HG02840 (cell line): Measurements from ENCODE around the gene WFDC9.
"Not testable (repeated sequence)": the region's sequence is repeated elsewhere in the genome, so short reads cannot be mapped to it uniquely, and the experiment has no call there.

ENCODE experiments used
- ATAC-seq: cut with Tn5 transposase; IDR thresholded peaks from one replicate; pipeline ENCODE4 v1.9.1; 2021; ENCODE audit warnings: mild to moderate bottlenecking, moderate library complexity, moderate number of reproducible peaks; ENCODE audit not compliant: unreplicated experiment, low FRiP score

The WFDC9 gene

DNA sequence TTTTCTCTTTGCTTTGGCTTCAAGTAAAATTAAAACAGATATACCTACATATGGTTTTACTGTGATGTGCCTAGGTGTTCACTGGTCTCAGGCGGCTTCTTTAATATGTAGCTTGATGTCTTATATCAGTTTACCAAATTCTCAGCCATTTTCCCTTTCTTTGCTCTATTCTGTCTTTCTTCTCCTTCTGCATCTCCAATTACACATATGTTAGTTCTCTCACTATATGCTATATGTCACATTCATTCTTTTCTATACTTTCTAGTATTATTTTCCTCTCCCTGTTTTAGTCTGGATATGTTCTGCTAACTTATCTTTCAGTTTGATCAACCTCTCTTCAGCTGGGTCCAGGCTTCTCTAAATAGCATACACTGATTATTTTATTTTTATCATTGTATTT is 37.6 kb downstream of the WFDC9 start:
- no peak for ATAC-seq

DNA sequence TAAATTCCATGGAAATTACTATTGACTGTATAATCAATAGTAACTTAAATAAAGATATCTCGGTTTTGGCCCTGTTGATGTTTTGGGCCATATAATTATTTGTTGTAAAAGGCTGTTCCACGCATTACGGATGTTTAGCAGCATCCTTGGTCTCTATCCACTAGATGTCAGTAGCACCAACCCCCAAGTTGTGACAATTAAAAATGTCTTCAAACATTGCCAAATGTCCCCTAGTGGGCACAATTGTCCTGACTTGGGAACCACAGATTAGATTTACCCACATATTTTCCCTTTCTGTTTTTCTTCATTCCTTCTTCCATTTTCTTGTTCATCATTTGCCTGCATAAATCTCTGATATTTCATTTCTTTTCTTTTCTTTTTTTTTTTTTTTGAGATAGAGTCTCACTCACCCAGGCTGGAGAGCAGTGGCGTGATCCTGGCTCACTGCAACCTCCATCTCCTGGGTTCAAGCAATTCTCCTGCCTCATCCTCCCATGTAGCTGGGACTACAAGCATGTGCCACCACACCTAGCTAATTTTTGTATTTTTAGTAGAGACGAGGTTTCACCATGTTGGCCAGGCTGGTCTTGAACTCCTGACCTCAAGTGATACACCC is 38.4 kb downstream of the WFDC9 start:
- no peak for ATAC-seq

DNA sequence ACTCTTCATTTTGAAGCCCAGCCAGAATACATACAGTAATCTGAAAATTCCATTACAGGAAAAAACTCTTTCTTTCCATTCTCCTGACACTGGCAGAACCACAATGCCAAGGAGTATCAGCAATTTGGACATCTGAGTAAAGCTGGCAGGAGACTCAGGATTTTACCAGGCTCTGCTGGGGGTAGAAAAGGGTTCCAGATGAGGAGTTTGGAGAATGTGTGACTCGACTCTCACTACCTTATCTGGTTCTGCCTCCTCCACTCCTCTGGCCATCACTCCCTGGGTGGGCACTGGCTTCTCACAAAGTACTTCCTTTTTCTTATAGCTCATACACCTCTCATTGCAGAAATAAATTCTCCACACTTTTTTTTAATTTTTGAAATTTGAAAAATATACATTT is 41.4 kb downstream of the WFDC9 start:
- ATAC-seq: no peak

DNA sequence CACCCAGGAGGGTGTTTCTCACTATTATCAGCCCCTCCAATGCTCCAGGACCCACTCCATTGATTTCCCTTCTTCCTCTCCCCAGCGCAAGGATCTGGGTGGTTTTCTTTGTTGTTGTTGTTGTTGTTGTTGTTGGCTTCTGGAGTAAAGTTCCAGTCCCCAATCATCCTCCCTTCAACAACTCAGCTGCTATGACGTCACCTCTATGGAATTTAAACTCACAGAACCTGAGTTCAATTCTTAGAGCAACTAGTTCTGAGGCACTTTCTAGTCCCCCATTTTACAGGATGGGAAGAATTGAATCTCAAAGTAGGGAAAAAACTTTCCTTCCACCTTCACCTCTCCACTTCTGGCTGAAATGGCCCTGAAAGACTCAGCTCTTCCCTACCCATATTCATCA is 42.3 kb downstream of the WFDC9 start:
- ATAC-seq: no peak

DNA sequence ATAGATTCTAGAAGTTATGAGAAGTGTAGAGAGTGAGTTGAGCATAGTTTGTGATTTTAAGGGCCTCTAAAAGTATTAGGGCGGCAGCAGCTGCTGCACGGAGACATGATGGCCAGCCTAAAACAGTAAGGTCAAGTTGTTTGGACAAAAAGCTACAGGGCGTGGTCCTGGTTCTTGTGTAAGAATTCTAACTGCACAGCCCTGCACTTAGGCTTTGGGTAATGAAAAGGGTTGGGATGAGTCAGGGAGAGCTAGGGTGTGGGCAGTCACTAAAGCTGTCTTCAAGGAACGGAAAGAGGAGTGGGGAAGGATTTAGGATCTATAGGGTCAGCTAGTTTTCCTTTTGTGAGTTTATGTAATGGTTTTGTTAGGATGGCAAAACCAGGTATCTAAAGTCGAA is 45.1 kb downstream of the WFDC9 start:
- ATAC-seq: not testable (repeated sequence)

DNA sequence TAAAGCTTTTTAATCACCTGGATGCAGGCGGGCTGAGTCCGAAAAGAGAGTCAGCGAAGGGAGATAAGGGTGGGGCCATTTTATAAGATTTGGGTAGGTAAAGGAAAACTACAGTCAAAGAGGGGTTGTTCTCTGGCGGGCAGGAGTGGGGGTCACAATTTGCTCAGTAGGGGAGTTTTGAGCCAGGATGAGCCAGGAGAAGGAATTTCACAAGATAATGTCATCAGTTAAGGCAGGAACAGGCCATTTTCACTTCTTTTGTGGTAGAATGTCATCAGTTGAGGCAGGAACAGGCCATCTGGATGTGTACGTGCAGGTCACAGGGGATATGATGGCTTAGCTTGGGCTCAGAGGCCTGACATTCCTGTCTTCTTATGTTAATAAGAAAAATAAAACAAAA is 46.8 kb downstream of the WFDC9 start:
- ATAC-seq: not testable (repeated sequence)

DNA sequence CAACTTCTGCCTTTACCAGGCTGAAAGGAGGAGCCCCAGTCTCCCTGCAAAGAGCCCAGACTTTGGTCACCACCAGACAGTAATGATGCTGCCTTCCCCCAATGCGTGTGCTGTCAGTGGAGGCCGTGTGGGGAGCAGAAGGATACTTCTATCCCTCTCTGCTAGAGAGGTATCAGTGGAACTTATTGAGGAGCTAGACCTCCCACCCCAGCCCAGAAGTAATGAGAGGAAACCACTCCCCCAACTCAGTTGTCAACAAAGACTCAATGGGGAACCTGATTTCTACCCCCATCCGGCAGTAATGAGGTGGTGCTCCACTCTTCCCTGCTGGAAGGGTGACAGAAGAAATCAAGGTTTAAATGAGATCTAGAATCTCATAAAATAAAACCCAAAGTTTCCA is 47.6 kb downstream of the WFDC9 start:
- no peak for ATAC-seq

DNA sequence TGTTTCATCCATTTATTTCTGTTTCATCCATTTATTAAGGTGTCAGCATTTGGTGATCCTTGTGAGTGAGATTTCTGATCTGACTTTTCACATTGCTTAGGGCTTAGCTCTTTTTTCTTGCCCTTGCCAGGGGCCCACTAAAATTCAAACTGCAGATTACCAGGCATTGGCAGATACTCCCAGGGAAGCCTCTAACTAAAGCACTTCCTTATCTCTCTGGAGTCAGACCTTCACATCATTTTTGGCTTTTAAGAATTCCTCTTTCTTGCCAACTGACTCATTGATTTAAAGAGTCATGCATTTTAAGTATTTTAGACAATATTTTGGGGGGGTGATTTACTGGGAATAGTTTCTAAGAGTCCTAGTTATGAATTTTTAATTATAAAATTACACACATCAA is 49.4 kb downstream of the WFDC9 start:
- no peak for ATAC-seq

DNA sequence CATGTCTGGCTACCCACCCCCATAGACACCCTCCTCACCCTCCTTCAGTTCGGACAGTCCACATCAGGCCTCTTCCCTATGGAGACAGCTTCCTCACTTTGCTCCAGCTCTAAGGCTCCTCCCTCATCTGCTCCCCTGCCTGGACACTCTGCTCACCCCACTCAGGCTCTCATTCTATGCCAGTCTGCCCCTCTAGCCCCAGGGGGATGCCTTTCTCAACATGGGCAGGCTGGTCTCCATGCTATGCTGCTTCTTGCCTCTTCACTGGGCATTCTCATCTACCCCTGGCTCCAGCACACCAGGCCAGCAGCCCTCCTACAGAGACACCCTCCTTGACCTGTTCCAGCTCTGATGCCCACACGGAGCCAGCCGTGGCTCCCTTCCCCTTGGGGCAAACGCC is 51.9 kb downstream of the WFDC9 start, which contains the start of gene WFDC8:
Gene WFDC8 (minus strand): TSS at position 101 of the 400 bp plus-strand sequence. CDS start 37 bp downstream, at position 64.
- no peak for ATAC-seq

DNA sequence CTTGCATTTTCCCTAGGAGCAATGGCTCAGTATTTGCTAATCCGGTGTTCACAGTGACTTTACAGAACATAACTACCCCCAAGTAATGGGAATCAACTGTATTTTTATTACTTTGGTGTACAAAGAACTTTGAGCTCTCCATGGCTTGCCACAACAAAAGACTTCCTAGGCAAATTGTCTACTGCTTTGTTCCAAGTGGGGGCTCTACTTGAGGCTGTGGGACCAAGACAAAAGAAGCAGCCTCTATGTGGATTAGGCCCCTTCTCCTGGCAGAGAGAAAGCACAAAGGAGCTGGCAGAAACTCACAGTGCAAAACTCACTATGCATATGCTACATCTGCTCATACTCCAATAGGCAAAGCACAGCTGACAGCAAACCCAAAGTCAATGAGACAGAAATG is 52.9 kb downstream of the WFDC9 start:
- ATAC-seq: no peak

DNA sequence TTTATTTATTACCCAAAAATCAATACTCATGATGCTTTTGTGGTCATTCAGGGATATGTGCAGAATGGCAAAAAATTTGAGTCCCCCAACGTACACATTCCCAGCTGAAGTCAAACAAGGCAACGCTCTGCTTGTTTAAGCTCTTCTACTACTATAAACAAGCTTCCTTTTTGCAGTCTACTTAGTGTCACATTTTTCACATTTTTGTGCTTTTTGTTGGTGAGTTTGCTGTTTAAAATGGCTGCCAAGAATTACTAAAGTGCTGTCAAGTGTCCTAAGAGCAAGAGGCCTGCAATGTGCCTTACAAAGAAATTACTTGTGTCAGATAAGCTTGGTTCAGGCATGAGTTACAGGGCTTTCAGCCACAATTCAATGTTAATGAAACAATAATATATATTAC is 54.1 kb downstream of the WFDC9 start:
- ATAC-seq: no peak

DNA sequence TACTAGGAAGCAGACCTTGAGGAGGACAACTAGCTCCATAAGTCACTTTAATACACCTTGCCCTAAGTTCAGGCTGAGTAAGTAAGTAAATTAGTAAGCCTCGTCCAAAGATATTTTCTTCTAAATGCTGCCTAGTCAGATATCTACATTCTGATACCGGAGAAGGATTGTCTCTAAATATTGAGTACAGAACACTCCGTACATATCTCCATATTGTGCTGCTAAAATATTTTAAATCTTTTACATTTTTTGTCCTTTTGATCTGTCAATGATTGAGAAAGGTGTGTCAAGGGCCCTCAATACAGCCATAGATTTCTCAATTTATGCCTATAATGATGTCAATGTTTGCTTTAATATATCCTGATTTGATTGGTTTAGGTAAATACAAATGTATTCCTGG is 55.2 kb downstream of the WFDC9 start:
- ATAC-seq: no peak

DNA sequence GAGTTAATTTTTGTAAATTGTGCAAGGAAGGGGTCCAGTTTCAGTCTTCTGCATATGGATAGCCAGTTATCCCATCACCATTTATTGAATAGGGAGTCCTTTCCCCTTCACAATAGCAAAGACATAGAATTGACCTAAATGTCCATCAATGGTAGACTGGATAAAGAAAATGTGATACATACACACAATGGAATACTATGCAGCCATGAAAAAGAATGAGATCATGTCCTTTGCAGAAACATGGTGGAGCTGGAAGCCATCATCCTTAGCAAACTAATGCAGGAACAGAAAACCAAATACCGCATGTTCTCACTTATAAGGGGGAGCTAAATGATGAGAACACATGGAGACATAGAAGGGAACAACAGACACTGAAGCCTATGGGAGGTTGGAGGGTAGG is 61.4 kb downstream of the WFDC9 start:
- not testable (repeated sequence) for ATAC-seq

DNA sequence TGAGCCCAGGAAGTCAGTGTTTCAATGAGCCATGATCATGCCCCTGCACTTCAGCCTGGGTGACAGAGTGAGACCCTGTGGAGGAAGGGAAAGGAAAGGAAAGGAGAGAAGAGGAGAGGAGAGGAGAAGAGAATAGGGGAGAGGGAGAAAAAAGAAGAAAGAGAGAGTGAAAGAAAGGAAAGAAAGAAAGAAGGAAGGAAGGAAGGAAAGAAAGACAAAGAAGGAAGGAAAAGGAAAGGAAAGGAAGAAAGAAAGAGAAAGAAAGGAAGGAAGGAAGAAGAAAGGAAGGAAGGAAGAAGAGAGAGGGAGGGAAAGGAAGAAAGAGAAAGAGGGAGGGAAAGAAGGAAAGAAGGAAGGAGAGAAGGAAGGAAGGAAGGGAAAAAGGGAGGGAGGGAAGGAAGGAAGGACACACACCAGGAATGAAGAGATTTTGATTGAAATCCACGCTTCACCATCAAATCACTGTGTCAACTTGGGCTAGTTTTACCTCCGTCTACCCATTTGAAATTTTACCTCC is 66.3 kb downstream of the WFDC9 start:
- ATAC-seq: no peak
